K562 (cell line): ENCODE measurements around the gene SMARCD2. TPM values are rescaled to one million over a fixed set of nuclear protein-coding genes. Genes with fewer than 3 reads are reported as not detected.

Source experiments
- ATAC-seq: fragments of 200-7000 bp; cut with Tn5 transposase; 3 replicates; pipeline ENCODE4 v1.9.1; 2020; ENCODE audit warnings: moderate library complexity
- BruUV-seq: library from RNA; stranded (reverse); fragments of 400-500 nt; replicated peaks from 2 replicates; lab custom pipeline; 2021; lab: Mats Ljungman, UMichigan
- CTCF ChIA-PET: fragments of 300-600 bp; formaldehyde crosslinking; extraction: SDS; loops from one replicate; lab custom pipeline; 2021; ENCODE audit warnings: low intra/inter-chr PET ratio; lab: Yijun Ruan, JAX
- POLR2A ChIA-PET: fragments of 300-600, 350-650 bp; sonication (Branson Sonifier 250); formaldehyde crosslinking; extraction: SDS; loops from one replicate; lab custom pipeline; 2021; ENCODE audit warnings: antibody characterized with exemption, inconsistent platforms; lab: Yijun Ruan, JAX
- DNase-seq, 4 experiments: peaks; one replicate each; pipeline versions ENCODE4 v3.0.0 to v3.0.0-alpha.2; 2011 to 2018; ENCODE audit warnings: low spot score in 3 of 4, mixed read lengths in 3 of 4; ENCODE audit errors: extremely low read depth in 1 of 4
- FAIRE-seq: peaks from 2 replicates; lab custom pipeline; 2011; peaks lifted over from hg19 to GRCh38; lab: Jason Lieb, UNC
- H2AFZ ChIP-seq: 2 replicates; pipeline ENCODE4 v1.6.0; 2011; ENCODE audit warnings: low read depth, low read length, control low read depth, inconsistent platforms
- H3K27ac ChIP-seq: fragments of 200-600 bp; 3 replicates; pipeline ENCODE4 v1.8.0; 2011; ENCODE audit warnings: low read depth, mild to moderate bottlenecking, control low read depth, inconsistent platforms, low read length, moderate library complexity, mixed read lengths; ENCODE audit errors: extremely low read depth
- H3K27me3 ChIP-seq, 2 experiments: fragments of 300-600 bp in 1 of 2; 2 replicates in 1 of 2; 3 replicates in 1 of 2; pipeline versions ENCODE4 v1.6.0 to v1.8.0; 2011; ENCODE audit warnings: inconsistent platforms in 2 of 2, low read length in 2 of 2, mild to moderate bottlenecking in 1 of 2, mixed read lengths in 1 of 2, moderate library complexity in 1 of 2; ENCODE audit not compliant: control insufficient read depth in 2 of 2, insufficient read depth in 2 of 2
- H3K36me3 ChIP-seq: fragments of 300-600 bp; 3 replicates; pipeline ENCODE4 v1.8.0; 2011; ENCODE audit warnings: mild to moderate bottlenecking, low read length, inconsistent platforms; ENCODE audit not compliant: control insufficient read depth, insufficient read depth
- H3K4me1 ChIP-seq, 2 experiments: fragments of 200-600 bp in 1 of 2; replicated peaks in 1 of 2; 2 replicates in 1 of 2; 3 replicates in 1 of 2; pipeline versions ENCODE4 v1.5.1 to v1.8.0; 2011; ENCODE audit warnings: inconsistent platforms in 2 of 2, low read length in 2 of 2, mild to moderate bottlenecking in 1 of 2, mixed read lengths in 1 of 2, moderate library complexity in 1 of 2; ENCODE audit not compliant: control insufficient read depth in 2 of 2, insufficient read depth in 2 of 2
- H3K4me2 ChIP-seq: 2 replicates; pipeline ENCODE4 v1.6.1; 2011; ENCODE audit warnings: low read length, control low read depth, inconsistent platforms, mixed read lengths; ENCODE audit not compliant: insufficient read depth
- H3K4me3 ChIP-seq: fragments of 200-600 bp; sonication (generic), shearing (Covaris generic); 2 replicates; pipeline ENCODE4 v1.5.1; 2016; ENCODE audit warnings: control low read depth, inconsistent platforms
- H3K79me2 ChIP-seq: fragments of 200-600 bp; 3 replicates; pipeline ENCODE4 v1.8.0; 2011; ENCODE audit warnings: low read length, inconsistent platforms; ENCODE audit not compliant: control insufficient read depth, insufficient read depth
- H3K9ac ChIP-seq, 2 experiments: 2 replicates each; pipeline versions ENCODE4 v1.6.0 to v1.6.1; 2011; ENCODE audit warnings: low read depth in 2 of 2, low read length in 2 of 2, control low read depth in 1 of 2, inconsistent platforms in 1 of 2, mild to moderate bottlenecking in 1 of 2, mixed read lengths in 1 of 2; ENCODE audit not compliant: insufficient read depth in 1 of 2
- H3K9me1 ChIP-seq: one replicate; pipeline ENCODE4 v1.6.0; 2011; ENCODE audit warnings: inconsistent platforms, mild to moderate bottlenecking, low read length, moderate library complexity; ENCODE audit not compliant: control insufficient read depth, insufficient read depth
- H3K9me3 ChIP-seq: replicated peaks from 2 replicates; pipeline ENCODE4 v1.5.1; 2011; ENCODE audit warnings: low read depth, low read length, inconsistent platforms; ENCODE audit not compliant: control insufficient read depth, insufficient read depth
- H4K20me1 ChIP-seq: replicated peaks from 2 replicates; pipeline ENCODE4 v1.6.1; 2011; ENCODE audit warnings: low read length, inconsistent platforms, mixed read lengths; ENCODE audit not compliant: control insufficient read depth, insufficient read depth
- CCNT2 ChIP-seq: IDR thresholded peaks from 2 replicates; pipeline ENCODE4 v1.6.1; 2011; ENCODE audit warnings: borderline replicate concordance, low read depth, mild to moderate bottlenecking, moderate library complexity, mixed read lengths, low read length; ENCODE audit not compliant: insufficient read length; ENCODE audit errors: extremely low read depth
- HLTF ChIP-seq: fragments of 450-650 bp; IDR thresholded peaks from 2 replicates; pipeline ENCODE4 v1.6.1; 2016
- NFIX ChIP-seq: fragments of 250-450 bp; sonication (Bioruptor Pico); IDR thresholded peaks from 2 replicates; pipeline ENCODE4 v1.4.0; 2020; ENCODE audit warnings: low read depth, mild to moderate bottlenecking, moderate library complexity
- ZBTB1 ChIP-seq: sonication (generic); formaldehyde crosslinking; IDR thresholded peaks from 2 replicates; pipeline ENCODE4 v1.8.1; 2023; ENCODE audit warnings: missing genetic modification reagents, low read depth, mild to moderate bottlenecking, borderline replicate concordance
- ZBTB17 ChIP-seq: fragments of 450-650 bp; formaldehyde crosslinking; IDR thresholded peaks from 2 replicates; pipeline ENCODE4 v1.4.0; 2020; ENCODE audit warnings: mild to moderate bottlenecking
- ZNF668 ChIP-seq: fragments of 250-450 bp; sonication (Bioruptor Pico); IDR thresholded peaks from 2 replicates; pipeline ENCODE4 v1.8.0; 2022; ENCODE audit warnings: mild to moderate bottlenecking, inconsistent platforms
- WGBS: fragments of 100-300 bp; shearing (Covaris generic); methylation state at CpG from one replicate; pipeline ENCODE4 v1.1.6; 2016; ENCODE audit warnings: low coverage, mixed read lengths; ENCODE audit not compliant: insufficient coverage; ENCODE audit errors: missing lambda C conversion rate; 5-methylcytosine and 5-hydroxymethylcytosine counted together
- in situ Hi-C: fragments of 300-500 bp; cut with MboI; formaldehyde crosslinking; loops from 4 replicates; pipeline ENCODE4 v1.15.0; 2018; ENCODE audit warnings: inconsistent platforms, mixed read lengths
- intact Hi-C: fragments of 100-400 bp; cut with micrococcal nuclease; formaldehyde crosslinking; loops from 2 replicates; pipeline ENCODE4 v1.14.2; 2022
- polyA plus RNA-seq, 8 experiments: library from polyadenylated mRNA; depleted of rRNA in 4 of 8; stranded (reverse) in 5 of 8; unstranded in 3 of 8; fragments of >200 nt; fragmentation: Nextera tagmentation in 2 of 8; fragmentation: Illumina TruSeq in 1 of 8; extraction: Ambion mirVana in 2 of 8; extraction: Trizol in 1 of 8; gene quantifications; 2 replicates each; pipeline versions ENCODE4 v1.2.1 to v1.2.3, GENCODE V29; 2011 to 2014; ENCODE audit warnings: inconsistent platforms in 1 of 8, missing spikeins in 1 of 8
- total RNA-seq, 7 experiments: library from RNA; depleted of rRNA in 6 of 7; stranded (reverse); fragments of >200 nt in 6 of 7; fragmentation: Illumina TruSeq in 2 of 7; extraction: Trizol in 2 of 7; gene quantifications; 2 replicates each; pipeline versions ENCODE4 v1.2.1 to v1.2.3, GENCODE V29; 2011 to 2021; ENCODE audit warnings: low replicate concordance in 1 of 7
- TF ChIP-seq, protein P1 (sequence below): sonication (generic); formaldehyde crosslinking; IDR thresholded peaks from 2 replicates; pipeline ENCODE4 v1.8.0; 2022; ENCODE audit warnings: missing genetic modification reagents, mild to moderate bottlenecking, moderate library complexity, borderline replicate concordance
- TF ChIP-seq, protein P2 (sequence below): fragments of 150-350 bp; conservative IDR thresholded peaks from 2 replicates; pipeline ENCODE4 v1.6.1; 2014; ENCODE audit warnings: low read length
- TF ChIP-seq, protein P3 (sequence below): conservative IDR thresholded peaks from 2 replicates; pipeline ENCODE4 v1.6.1; 2011; ENCODE audit warnings: low read depth, mild to moderate bottlenecking, low read length; ENCODE audit not compliant: control insufficient read depth
- TF ChIP-seq, protein P4 (sequence below): fragments of 450-650 bp; formaldehyde crosslinking; conservative IDR thresholded peaks from 2 replicates; pipeline ENCODE4 v1.4.0; 2022; ENCODE audit warnings: mild to moderate bottlenecking, missing genetic modification characterization

The SMARCD2 gene
- total and polyA plus RNA-seq, 9 of the 15 experiments (the other 6 are each of a cell fraction or from before 2014, with no cell fraction given) = 1.7 to 114 (median 90.3) TPM

DNA sequence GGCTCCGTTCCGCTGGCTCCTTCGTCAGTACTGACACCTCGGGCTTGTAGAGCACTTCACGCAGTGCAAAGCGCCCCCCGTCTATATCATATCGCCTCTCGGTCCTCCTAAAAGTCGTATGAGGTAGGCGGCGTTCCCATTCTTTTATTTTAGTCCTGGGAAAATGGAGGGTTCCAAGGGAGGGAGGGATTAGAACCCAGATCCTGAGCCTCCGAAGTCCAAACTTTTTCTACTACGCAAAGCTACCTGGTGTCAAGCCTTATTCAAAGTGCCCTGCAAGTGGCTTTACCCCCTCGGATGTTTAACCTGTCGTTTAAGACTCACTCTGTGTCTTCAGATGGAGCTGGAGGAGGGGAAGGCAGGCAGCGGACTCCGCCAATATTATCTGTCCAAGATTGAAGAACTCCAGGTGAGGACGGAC is 14.7 kb downstream of the SMARCD2 start (continued):
- TF ChIP-seq CCNT2 (no peak), NFIX (CRISPR knock-in tag) (no peak)
- TF ChIP-seq, all 486 proteins: peak for 8

DNA sequence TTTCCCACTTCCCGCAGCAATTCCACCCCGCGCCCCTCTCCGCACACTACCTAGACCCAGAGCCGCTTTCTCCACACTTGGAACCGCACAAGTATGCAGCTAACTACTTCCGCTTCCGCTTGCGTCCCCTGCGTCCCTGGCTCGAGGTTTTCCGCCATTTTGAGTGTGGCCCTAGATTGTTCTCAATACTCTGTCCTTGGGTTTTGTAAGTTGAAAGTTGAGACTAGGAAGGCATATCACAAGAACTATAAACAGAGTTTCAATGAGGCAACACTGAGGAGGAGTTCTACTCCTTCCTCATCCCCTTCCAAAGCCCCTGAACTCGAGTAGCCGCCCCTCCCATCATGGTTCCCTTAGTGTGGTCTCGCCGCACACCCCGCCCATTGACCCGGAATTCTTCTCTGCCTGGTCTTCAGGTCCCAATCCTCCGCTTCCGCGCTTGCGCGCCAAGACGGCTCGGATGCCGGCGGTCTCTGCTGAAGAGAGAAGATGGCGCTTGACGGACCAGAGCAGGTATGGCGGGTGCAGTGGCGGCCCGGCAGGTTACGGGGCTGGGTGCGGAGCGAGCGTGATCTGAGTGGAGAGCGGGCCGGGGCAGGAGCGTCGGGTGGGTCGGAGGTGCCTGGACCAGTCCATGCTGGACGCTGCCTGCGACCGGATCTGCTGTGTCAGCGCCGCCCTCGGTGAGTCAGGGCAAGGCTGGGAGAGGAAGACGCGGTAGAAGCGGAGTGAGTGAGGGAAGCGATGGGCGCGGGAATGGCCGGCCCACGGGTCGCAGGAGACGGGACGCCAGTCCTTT is 15.3 kb downstream of the SMARCD2 start, which contains the start of the genes FTSJ3 and PSMC5:
Gene FTSJ3, minus strand, starts transcription at position 662 of the 799 bp plus-strand sequence. CDS start 761 bp downstream, outside the sequence.
Gene PSMC5, plus strand, starts transcription at position 430 of the 799 bp plus-strand sequence. Its CDS starts 60 bp downstream, at position 490.
- no peaks in the 10 kb centered on the region for H3K27me3 ChIP-seq
- H3K36me3 ChIP-seq = peaks cover 80% of the 10 kb centered on the region
- H3K9me1 ChIP-seq = no peaks in the 10 kb centered on the region
- H4K20me1 ChIP-seq = no peaks in the 10 kb centered on the region
- CTCF ChIA-PET = no interaction called here
- DNase-seq = peak; percentile 82 to 97 (median 88)
- H3K27ac ChIP-seq = peak within 1 kb of the TSS; percentile 100
- H3K4me1 ChIP-seq = peaks cover 0 to 16% of the 10 kb centered on the region in 2 experiments; a peak in 3 of 5 replicates
- in situ Hi-C loops = loop anchor here (25.0 kb wide), 1 partner anchor 390 kb away; the partner anchor contains the start of gene CYB561
- H3K4me2 ChIP-seq = peak within 1 kb of the TSS; percentile 99
- no TSS peak for BruUV-seq
- H3K79me2 ChIP-seq = peaks cover 51% of the 10 kb centered on the region
- peak; percentile 96 for FAIRE-seq
- peak within 1 kb of the TSS; percentile 97 to 100 for H3K9ac ChIP-seq
- under 1% methylated on average over 54 of the region's 58 CpGs for WGBS
- H2AFZ ChIP-seq = peak within 1 kb of the TSS; percentile 100
- POLR2A ChIA-PET = interaction anchor here (0.7 to 4.6 kb wide), 20 partner anchors 8 to 93 kb away, joined by 3 to 66 read pairs (median 4); partner anchors contain the start of genes CCDC47, DDX42 and SMARCD2
- no peaks in the 10 kb centered on the region for H3K9me3 ChIP-seq
- peak within 1 kb of the TSS; percentile 92 for H3K4me3 ChIP-seq
- intact Hi-C loops = loop anchor here (1.0 kb wide), 1 partner anchor 16 kb away; no protein-coding TSS in a partner anchor
- peak; percentile 94 for ATAC-seq
- TF ChIP-seq ZNF668 (CRISPR knock-in tag) (no peak), HLTF (0 out of 2 replicates have a peak, but pooled peaks have one; percentile 25), ZBTB17 (CRISPR knock-in tag) (0 out of 2 replicates have a peak, but pooled peaks have one; percentile 44), ZBTB1 (CRISPR knock-in tag) (peak; percentile 71; the same call in 1 of the 2 replicates)
- TF ChIP-seq, protein P1, sequence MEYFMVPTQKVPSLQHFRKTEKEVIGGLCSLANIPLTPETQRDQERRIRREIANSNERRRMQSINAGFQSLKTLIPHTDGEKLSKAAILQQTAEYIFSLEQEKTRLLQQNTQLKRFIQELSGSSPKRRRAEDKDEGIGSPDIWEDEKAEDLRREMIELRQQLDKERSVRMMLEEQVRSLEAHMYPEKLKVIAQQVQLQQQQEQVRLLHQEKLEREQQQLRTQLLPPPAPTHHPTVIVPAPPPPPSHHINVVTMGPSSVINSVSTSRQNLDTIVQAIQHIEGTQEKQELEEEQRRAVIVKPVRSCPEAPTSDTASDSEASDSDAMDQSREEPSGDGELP (CRISPR knock-in tag) = peak; percentile 79
- TF ChIP-seq, protein P2, sequence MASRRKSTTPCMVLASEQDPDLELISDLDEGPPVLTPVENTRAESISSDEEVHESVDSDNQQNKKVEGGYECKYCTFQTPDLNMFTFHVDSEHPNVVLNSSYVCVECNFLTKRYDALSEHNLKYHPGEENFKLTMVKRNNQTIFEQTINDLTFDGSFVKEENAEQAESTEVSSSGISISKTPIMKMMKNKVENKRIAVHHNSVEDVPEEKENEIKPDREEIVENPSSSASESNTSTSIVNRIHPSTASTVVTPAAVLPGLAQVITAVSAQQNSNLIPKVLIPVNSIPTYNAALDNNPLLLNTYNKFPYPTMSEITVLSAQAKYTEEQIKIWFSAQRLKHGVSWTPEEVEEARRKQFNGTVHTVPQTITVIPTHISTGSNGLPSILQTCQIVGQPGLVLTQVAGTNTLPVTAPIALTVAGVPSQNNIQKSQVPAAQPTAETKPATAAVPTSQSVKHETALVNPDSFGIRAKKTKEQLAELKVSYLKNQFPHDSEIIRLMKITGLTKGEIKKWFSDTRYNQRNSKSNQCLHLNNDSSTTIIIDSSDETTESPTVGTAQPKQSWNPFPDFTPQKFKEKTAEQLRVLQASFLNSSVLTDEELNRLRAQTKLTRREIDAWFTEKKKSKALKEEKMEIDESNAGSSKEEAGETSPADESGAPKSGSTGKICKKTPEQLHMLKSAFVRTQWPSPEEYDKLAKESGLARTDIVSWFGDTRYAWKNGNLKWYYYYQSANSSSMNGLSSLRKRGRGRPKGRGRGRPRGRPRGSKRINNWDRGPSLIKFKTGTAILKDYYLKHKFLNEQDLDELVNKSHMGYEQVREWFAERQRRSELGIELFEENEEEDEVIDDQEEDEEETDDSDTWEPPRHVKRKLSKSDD = no peak
- TF ChIP-seq, protein P3, sequence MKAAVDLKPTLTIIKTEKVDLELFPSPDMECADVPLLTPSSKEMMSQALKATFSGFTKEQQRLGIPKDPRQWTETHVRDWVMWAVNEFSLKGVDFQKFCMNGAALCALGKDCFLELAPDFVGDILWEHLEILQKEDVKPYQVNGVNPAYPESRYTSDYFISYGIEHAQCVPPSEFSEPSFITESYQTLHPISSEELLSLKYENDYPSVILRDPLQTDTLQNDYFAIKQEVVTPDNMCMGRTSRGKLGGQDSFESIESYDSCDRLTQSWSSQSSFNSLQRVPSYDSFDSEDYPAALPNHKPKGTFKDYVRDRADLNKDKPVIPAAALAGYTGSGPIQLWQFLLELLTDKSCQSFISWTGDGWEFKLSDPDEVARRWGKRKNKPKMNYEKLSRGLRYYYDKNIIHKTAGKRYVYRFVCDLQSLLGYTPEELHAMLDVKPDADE = peak; percentile 85; the same call in 1 of the 2 replicates
- TF ChIP-seq, protein P4, sequence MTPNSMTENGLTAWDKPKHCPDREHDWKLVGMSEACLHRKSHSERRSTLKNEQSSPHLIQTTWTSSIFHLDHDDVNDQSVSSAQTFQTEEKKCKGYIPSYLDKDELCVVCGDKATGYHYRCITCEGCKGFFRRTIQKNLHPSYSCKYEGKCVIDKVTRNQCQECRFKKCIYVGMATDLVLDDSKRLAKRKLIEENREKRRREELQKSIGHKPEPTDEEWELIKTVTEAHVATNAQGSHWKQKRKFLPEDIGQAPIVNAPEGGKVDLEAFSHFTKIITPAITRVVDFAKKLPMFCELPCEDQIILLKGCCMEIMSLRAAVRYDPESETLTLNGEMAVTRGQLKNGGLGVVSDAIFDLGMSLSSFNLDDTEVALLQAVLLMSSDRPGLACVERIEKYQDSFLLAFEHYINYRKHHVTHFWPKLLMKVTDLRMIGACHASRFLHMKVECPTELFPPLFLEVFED (CRISPR knock-in tag) = no peak
